Neuronal stem cell (in vitro differentiated cells): ENCODE data around the gene CYP4A22.
"Not testable (repeated sequence)": the region's sequence is repeated elsewhere in the genome, so short reads cannot be mapped to it uniquely, and the experiment has no call there.

ENCODE experiments used
- DNase-seq: peaks from one replicate; pipeline ENCODE4 v3.0.0-alpha.2; 2013; ENCODE audit warnings: low spot score
- H2AFZ ChIP-seq: one replicate; pipeline ENCODE4 v1.6.1; 2013; ENCODE audit warnings: mild to moderate bottlenecking, low read length, inconsistent platforms
- H2AK5ac ChIP-seq: 2 replicates; pipeline ENCODE4 v1.6.1; 2013; ENCODE audit warnings: low read depth, mild to moderate bottlenecking, inconsistent platforms, low read length, moderate library complexity, mixed read lengths
- H2BK120ac ChIP-seq: 2 replicates; pipeline ENCODE4 v1.6.1; 2013; ENCODE audit warnings: low read depth, mild to moderate bottlenecking, inconsistent platforms, low read length, moderate library complexity, mixed read lengths
- H2BK12ac ChIP-seq: one replicate; pipeline ENCODE4 v1.6.1; 2013; ENCODE audit warnings: low read length, inconsistent platforms
- H2BK15ac ChIP-seq: 2 replicates; pipeline ENCODE4 v1.6.1; 2013; ENCODE audit warnings: mild to moderate bottlenecking, low read length, inconsistent platforms, mixed read lengths
- H2BK5ac ChIP-seq: one replicate; pipeline ENCODE4 v1.6.1; 2013; ENCODE audit warnings: inconsistent platforms, mild to moderate bottlenecking, low read length, moderate library complexity
- H3K14ac ChIP-seq: one replicate; pipeline ENCODE4 v1.6.1; 2013; ENCODE audit warnings: low read length, inconsistent platforms
- H3K18ac ChIP-seq: 2 replicates; pipeline ENCODE4 v1.6.1; 2013; ENCODE audit warnings: low read length, inconsistent platforms
- H3K23ac ChIP-seq: 2 replicates; pipeline ENCODE4 v1.6.1; 2013; ENCODE audit warnings: low read depth, mild to moderate bottlenecking, mixed read lengths, low read length, inconsistent platforms; ENCODE audit not compliant: poor library complexity
- H3K27ac ChIP-seq: replicated peaks from 3 replicates; pipeline ENCODE4 v1.5.1; 2013; ENCODE audit warnings: low read length, inconsistent platforms
- H3K27me3 ChIP-seq, 3 experiments: 2 replicates each; pipeline ENCODE4 v1.6.1; 2013; ENCODE audit warnings: low read length in 3 of 3, mild to moderate bottlenecking in 2 of 3, inconsistent platforms in 1 of 3, low read depth in 1 of 3, mixed read lengths in 1 of 3, moderate library complexity in 1 of 3; ENCODE audit not compliant: control insufficient read depth in 3 of 3, insufficient read depth in 3 of 3
- H3K36me3 ChIP-seq, 2 donors: replicated peaks in 1 of 2; 2 replicates each; pipeline ENCODE4 v1.6.1; 2013; ENCODE audit warnings: low read length in 2 of 2; ENCODE audit not compliant: control insufficient read depth in 2 of 2, insufficient read depth in 2 of 2
- H3K4ac ChIP-seq: 2 replicates; pipeline ENCODE4 v1.6.1; 2013; ENCODE audit warnings: inconsistent platforms, mild to moderate bottlenecking, low read length, moderate library complexity
- H3K4me1 ChIP-seq, 2 donors: 1 replicate in 1 of 2; 2 replicates in 1 of 2; pipeline ENCODE4 v1.6.1; 2013; ENCODE audit warnings: low read length in 2 of 2, low read depth in 1 of 2; ENCODE audit not compliant: control insufficient read depth in 2 of 2, insufficient read depth in 1 of 2
- H3K4me2 ChIP-seq: one replicate; pipeline ENCODE4 v1.6.1; 2013; ENCODE audit warnings: mild to moderate bottlenecking, low read length, inconsistent platforms; ENCODE audit not compliant: insufficient read depth, poor library complexity, severe bottlenecking
- H3K4me3 ChIP-seq, 2 donors: 2 replicates each; pipeline ENCODE4 v1.5.1; 2013; ENCODE audit warnings: low read length in 2 of 2, mild to moderate bottlenecking in 2 of 2, inconsistent platforms in 1 of 2, moderate library complexity in 1 of 2
- H3K79me1 ChIP-seq: one replicate; pipeline ENCODE4 v1.6.1; 2013; ENCODE audit warnings: low read depth, mild to moderate bottlenecking, inconsistent platforms, low read length, moderate library complexity
- H3K9ac ChIP-seq: one replicate; pipeline ENCODE4 v1.6.1; 2013; ENCODE audit warnings: mild to moderate bottlenecking, low read depth, low read length, inconsistent platforms; ENCODE audit not compliant: poor library complexity
- H3K9me3 ChIP-seq, 2 donors: replicated peaks in 1 of 2; 2 replicates each; pipeline versions ENCODE3 to v1.6.1; 2013; ENCODE audit warnings: low read length in 2 of 2, mild to moderate bottlenecking in 2 of 2, inconsistent platforms in 1 of 2, low read depth in 1 of 2, mixed read lengths in 1 of 2, moderate library complexity in 1 of 2; ENCODE audit not compliant: control insufficient read depth in 2 of 2, insufficient read depth in 1 of 2
- H4K8ac ChIP-seq: one replicate; pipeline ENCODE4 v1.6.1; 2013; ENCODE audit warnings: low read depth, mild to moderate bottlenecking, inconsistent platforms, low read length, moderate library complexity
- H4K91ac ChIP-seq: one replicate; pipeline ENCODE4 v1.6.1; 2013; ENCODE audit warnings: low read length, low read depth, mild to moderate bottlenecking, inconsistent platforms; ENCODE audit not compliant: poor library complexity
- WGBS, 2 donors: extraction: QIAGEN DNeasy Blood & Tissue Kit; methylation state at CpG; one replicate each; pipeline ENCODE4 v1.1.7; 2013; ENCODE audit warnings: missing lambda C conversion rate in 2 of 2, mixed read lengths in 1 of 2; ENCODE audit not compliant: insufficient read length in 2 of 2, insufficient replicate concordance in 1 of 2; ENCODE audit errors: extremely low coverage in 2 of 2; 5-methylcytosine and 5-hydroxymethylcytosine counted together

The CYP4A22 gene

GRCh38 chr1:47149162-47149561, 11.9 kb downstream of the CYP4A22 start:
- not testable (repeated sequence) for H3K4me3 ChIP-seq, H3K27ac ChIP-seq, H3K4me1 ChIP-seq, H4K8ac ChIP-seq, H2BK12ac ChIP-seq, H2BK5ac ChIP-seq, H3K9ac ChIP-seq, H3K4me2 ChIP-seq, H3K9me3 ChIP-seq, H3K14ac ChIP-seq, H3K4ac ChIP-seq, H3K27me3 ChIP-seq, H2AFZ ChIP-seq, H2BK120ac ChIP-seq, H2AK5ac ChIP-seq, H3K79me1 ChIP-seq, H3K23ac ChIP-seq, H2BK15ac ChIP-seq, H3K18ac ChIP-seq, H4K91ac ChIP-seq, H3K36me3 ChIP-seq, DNase-seq
- no CpG with 5 or more reads among the region's 9 CpGs for WGBS, 2 donors

DNA sequence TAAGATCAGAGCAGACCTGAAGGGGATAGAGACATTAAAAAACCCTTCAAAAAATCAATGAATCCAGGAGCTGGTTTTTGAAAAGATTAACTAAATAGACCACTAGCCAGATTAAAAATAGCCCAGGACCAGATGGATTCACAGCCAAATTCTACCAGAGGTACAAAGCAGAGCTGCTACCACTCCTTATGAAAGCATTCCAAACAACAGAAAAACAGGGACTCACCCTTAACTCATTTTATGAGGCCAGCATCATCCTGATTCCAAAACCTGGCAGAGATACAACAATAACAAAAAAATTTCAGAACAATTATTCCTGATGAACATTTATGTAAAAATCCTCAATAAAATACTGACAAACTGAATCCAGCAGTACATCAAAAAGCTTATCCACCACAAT, 19.2 kb downstream of the CYP4A22 start:
- not testable (repeated sequence) for H3K14ac ChIP-seq, H3K27ac ChIP-seq, H3K9ac ChIP-seq, H2BK120ac ChIP-seq, H3K4me1 ChIP-seq, H3K18ac ChIP-seq, H3K36me3 ChIP-seq, H3K9me3 ChIP-seq, H4K91ac ChIP-seq, H3K4me2 ChIP-seq, H2BK5ac ChIP-seq, H2AK5ac ChIP-seq, H4K8ac ChIP-seq, H3K27me3 ChIP-seq, H2AFZ ChIP-seq, H2BK15ac ChIP-seq, H3K4me3 ChIP-seq, H3K79me1 ChIP-seq, DNase-seq, H3K23ac ChIP-seq, H3K4ac ChIP-seq, H2BK12ac ChIP-seq

DNA sequence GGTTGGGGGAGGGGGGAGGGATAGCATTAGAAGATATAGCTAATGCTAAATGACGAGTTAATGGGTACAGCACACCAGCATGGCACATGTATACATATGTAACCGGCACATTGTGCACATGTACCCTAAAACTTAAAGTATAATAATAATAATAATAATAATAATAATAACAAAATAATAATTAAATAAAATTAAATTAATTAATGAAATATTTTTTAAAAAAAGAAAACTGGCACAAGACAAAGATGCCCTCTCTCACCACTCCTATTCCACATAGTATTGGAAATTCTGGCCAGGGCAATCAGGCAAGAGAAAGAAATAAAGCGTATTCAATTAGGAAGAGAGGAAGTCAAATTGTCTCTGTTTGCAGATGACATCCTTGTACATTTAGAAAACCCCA, 20.7 kb downstream of the CYP4A22 start:
- H2BK5ac ChIP-seq, H2BK120ac ChIP-seq, H2AK5ac ChIP-seq, H3K36me3 ChIP-seq, H3K4me3 ChIP-seq, H4K8ac ChIP-seq, H3K14ac ChIP-seq, H3K27ac ChIP-seq, H2BK12ac ChIP-seq, H3K4me1 ChIP-seq, H3K9me3 ChIP-seq, H3K27me3 ChIP-seq, H3K9ac ChIP-seq, H3K18ac ChIP-seq, H2AFZ ChIP-seq, H3K23ac ChIP-seq, H3K79me1 ChIP-seq, H3K4ac ChIP-seq, H3K4me2 ChIP-seq, H2BK15ac ChIP-seq, H4K91ac ChIP-seq, DNase-seq: not testable (repeated sequence)
- no CpG with 5 or more reads among the region's 3 CpGs for WGBS, 2 donors

DNA sequence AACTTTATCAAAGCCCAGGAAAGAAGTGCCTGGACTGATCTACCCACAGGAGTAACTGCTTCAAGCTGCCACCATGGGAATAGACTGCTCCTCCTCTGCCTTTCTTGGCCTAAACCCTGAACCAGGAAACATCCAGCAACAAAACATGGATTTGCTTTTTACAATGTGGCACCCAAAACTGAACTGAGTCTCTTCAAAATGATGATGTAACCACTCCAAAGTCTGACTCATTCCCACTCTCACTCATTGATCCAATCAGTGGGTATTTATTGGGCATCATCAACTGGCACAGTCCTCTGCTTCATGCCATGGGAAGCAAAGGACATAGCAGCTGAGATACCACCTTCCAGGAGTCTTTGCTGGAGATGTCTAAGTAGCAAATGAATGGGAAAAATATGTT, 23.5 kb downstream of the CYP4A22 start:
- Histone ChIP-seq H2BK12ac (no peak overlapping the region), H3K27ac (no peak overlapping the region), H3K79me1 (no peaks in the 10 kb centered on the region), H3K4ac (no peak overlapping the region), H3K36me3 (no peaks in the 10 kb centered on the region), H2AFZ (no peak overlapping the region), H4K91ac (no peak overlapping the region), H3K4me2 (no peak overlapping the region), H3K4me3 (no peak overlapping the region), H2BK15ac (no peak overlapping the region), H3K4me1 (no peaks in the 10 kb centered on the region), H3K9me3 (no peaks in the 10 kb centered on the region), H4K8ac (no peak overlapping the region), H3K14ac (no peak overlapping the region), H3K23ac (no peak overlapping the region), H2BK5ac (no peak overlapping the region), H3K27me3 (no peaks in the 10 kb centered on the region), H3K9ac (no peak overlapping the region), H2AK5ac (no peak overlapping the region), H2BK120ac (no peak overlapping the region), H3K18ac (no peak overlapping the region)
- no peak for DNase-seq
